HG03045 (cell line): Measurements from ENCODE around the gene RMC1.

ENCODE experiments used
- ATAC-seq: cut with Tn5 transposase; IDR thresholded peaks from one replicate; pipeline ENCODE4 v1.9.1; 2021; ENCODE audit warnings: mild to moderate bottlenecking, moderate library complexity; ENCODE audit not compliant: unreplicated experiment

The RMC1 gene

GRCh38 chr18:23529604-23530003, 26.3 kb downstream of the RMC1 start:
- ATAC-seq: no peak

- ATAC-seq: no peak
Observed at GRCh38 chr18:23530195-23530594, 26.9 kb downstream of the RMC1 start.

DNA sequence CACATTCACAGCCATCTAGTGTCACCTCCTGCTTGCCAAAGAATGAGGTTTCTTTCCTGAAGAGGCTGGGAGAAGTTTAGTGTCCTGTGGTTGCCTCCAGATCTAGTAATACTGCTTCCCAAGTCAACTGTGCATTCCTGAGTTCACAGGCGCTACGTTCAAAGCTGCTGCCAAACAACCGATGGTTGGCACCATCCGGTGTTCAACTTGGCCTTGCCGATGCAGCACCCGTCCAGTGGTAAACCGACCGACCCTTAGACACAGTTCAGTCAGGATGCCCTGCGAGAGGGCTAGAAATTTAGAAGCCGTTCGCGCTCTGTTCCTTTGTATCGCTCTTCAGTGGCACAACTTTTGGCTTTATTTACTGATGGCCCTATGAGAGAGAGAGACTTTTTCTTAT, 28.6 kb downstream of the RMC1 start:
- ATAC-seq: no peak

DNA sequence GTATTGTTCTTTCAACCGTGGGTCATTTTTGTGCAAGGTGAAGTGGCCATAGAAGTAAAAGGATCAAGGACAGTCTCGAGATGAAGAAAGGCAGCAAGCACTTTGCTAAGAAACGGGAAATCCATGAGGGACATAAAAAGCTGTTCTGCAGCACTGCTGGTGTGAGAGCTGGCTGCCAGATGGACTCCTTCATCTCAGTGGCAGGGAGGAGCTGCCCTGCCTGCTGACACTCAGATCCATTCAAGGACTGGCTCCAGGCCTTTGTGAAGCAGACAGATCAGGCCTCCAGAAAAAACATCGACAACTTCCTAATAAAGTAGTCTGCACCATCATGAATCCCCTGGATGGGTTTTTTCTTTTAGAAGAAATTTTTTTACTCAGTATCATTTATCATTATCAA, 29.5 kb downstream of the RMC1 start:
- ATAC-seq: no peak

DNA sequence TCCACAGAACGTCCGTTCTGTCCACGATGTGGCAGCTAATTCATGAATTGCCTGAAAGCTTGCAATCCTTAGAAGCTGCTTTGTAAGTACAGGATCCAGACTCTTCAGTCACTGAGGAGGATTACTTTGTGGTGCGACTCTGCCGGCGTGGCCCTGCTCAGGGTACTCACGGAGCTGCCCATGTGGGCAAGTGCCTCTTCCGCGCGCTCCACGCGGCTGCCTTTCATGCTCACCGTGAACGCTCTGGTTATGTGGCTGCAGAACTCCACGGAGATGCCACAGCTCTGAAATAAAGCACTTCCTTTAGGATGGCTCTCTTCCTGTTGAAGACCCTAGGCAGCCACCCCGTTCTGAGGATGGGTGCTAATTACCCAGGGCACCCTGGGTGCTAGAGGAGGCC, 31.0 kb downstream of the RMC1 start:
- ATAC-seq: no peak

- no peak for ATAC-seq
Observed at GRCh38 chr18:23536204-23536603, 32.9 kb downstream of the RMC1 start.

DNA sequence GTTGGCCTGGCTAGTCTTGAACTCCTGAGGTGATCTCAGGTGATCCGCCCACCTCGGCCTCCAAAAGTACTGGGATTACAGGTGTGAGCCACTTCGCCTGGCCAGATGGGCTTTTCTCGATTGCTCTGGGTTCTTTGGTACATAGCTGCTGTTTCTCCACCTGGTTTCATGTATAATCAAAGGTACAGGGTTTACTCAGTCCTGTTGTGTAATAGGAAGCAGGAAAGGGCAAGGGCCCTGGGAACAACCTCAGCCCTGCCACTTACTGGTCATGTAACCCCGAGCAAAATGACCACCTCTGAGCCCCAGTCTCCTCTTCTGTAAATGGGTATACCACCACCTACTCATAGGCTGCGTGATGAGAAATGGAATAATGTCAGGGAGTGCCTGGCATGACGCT, 34.0 kb downstream of the RMC1 start:
- no peak for ATAC-seq

GRCh38 chr18:23538001-23538400, 34.7 kb downstream of the RMC1 start:
- ATAC-seq: no peak

DNA sequence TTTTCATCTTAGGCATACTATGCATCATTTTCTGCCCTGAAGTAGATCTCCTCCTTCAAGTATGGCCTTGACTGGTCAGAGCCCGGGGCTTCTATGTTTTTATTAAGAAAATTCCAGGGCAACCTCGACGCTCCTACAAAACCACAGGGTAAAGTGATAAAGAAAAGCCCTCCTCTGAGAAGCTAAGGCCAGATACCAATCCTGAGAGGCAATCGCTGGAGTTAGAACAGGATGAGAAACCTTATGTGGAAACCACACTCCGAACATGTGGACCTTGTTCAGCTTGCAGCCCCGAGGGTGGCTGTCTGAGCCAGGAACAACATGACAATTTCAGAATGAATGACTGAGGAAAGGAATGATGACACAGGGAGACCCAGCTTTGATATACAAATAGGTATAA, 35.6 kb downstream of the RMC1 start:
- no peak for ATAC-seq

DNA sequence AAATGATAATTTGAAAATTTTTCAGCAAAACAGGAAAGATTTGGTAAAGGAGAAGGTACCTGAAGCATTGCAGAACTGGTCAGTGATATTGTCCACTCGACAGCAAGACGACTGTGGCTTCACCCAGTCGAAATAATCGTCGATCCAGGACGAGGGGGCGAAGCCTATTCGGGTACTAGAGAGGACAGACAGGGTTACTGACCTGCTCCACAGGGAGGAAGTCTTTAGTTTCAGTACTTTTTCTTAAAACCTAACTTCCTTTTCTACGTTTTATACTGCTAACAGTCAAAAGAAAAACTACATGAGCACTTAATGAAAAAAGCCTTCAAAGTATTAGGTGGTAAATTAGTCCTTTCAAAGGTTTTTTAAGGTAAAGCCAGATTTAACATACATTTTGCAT, 36.0 kb downstream of the RMC1 start:
- no peak for ATAC-seq

GRCh38 chr18:23539911-23540525, 36.7 kb downstream of the RMC1 start:
- no peak for ATAC-seq

GRCh38 chr18:23540867-23541266, 37.6 kb downstream of the RMC1 start:
- no peak for ATAC-seq

DNA sequence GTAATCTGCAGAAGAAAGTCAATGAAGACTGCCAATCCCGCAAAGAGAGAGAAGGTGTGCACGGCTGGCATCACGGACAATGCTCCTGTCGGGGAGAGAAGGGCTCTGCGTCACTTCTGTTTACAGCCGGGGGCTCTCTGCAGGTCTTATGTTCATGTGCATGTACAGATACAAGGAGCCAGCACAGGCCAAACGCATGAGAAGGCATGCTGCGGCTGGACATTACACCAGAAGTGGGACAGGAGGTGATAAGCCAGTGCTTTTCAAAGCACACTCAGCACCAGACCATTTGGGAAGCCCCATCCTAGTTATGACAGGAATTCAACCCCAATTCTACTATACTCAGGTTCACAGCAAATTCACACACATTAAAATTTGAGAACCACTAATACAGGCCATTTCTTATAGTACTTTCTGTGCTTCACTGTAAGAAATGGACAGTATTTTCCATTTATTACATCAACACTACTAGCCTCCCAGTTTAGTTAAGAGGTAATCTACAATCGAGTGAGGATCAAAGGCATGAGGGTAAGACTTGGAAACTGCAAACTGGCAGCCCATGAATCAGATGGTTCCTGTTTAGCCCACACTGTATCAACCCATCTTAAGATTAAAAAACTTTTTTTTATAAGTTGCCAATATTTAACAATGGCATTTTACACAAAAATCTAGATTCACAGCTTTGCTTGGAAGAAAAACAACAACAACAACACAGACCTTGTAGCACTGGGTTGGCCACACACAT, 38.2 kb downstream of the RMC1 start:
- ATAC-seq: no peak

- ATAC-seq: no peak
Observed at GRCh38 chr18:23542461-23542860, 39.1 kb downstream of the RMC1 start.

- ATAC-seq: no peak
Observed at GRCh38 chr18:23545247-23545789, 42.0 kb downstream of the RMC1 start.

DNA sequence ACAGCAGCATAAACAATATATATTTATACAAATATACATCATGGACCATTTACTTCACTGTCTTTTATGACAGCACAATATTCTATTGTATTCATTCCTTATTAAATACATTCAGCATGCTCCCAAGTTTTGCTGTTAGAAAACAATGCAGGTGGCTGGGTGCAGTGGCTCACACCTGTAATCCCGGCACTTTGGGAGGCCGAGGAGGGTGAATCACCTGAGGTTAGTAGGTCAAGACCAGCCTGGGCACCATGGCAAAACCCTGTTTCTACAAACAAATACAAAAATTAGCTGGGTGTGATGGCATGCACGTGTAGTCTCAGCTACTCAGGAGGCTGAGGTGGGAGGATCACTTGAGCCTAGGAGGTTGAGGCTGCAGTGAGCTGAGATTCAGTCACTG, 44.0 kb downstream of the RMC1 start:
- no peak for ATAC-seq

GRCh38 chr18:23547846-23548245, 44.5 kb downstream of the RMC1 start:
- ATAC-seq: no peak

- no peak for ATAC-seq
Observed at GRCh38 chr18:23548275-23548674, 45.0 kb downstream of the RMC1 start.

GRCh38 chr18:23548719-23549118, 45.4 kb downstream of the RMC1 start:
- ATAC-seq: no peak

- ATAC-seq: no peak
Observed at GRCh38 chr18:23550898-23551297, 47.6 kb downstream of the RMC1 start.

DNA sequence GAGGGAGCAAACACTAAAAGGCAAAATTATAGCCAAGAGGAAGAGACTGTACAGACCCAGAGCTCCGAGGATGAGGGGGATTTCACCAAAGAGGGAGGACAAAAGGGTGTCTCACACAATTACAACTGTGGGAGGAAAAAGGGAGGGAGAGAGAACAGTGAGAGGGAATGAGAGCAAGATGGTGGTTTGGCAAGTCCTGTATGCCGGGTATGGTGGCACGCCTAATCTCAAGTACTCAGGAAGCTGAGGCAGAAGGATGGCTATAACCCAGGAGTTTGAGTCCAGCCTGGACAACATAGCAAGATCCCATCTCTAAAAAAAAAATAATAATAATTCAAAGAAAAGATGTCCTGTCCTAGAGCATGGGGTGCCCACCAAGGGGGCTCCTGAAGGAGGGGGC, 48.7 kb downstream of the RMC1 start:
- ATAC-seq: no peak

- no peak for ATAC-seq
Observed at GRCh38 chr18:23552505-23552904, 49.2 kb downstream of the RMC1 start.

DNA sequence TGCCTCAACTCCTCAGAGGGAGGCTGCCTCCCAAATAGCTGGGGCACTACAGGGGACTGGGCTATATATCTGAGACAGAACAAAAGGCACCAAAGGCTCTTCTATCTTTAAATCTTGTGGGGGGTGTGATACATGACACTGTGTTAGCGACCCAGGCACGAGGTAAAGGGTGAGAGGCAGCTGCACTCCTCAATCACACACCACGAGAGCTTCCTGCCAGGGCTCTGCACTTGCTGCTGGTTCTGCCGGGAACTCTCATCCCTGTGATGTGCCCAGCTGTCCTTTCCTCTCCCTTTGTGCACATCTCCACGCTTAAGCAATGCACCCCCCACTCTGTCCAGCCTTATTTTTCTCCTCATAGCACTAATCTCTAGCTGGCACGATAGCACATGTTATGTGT, 50.6 kb downstream of the RMC1 start:
- no peak for ATAC-seq
